Esophagus muscularis mucosa (tissue), 4 donors: Measurements from ENCODE around the gene FILIP1L. TPM values are rescaled to one million over a fixed set of nuclear protein-coding genes. Genes with fewer than 3 reads are reported as not detected.

Experiments used
- DNase-seq: peaks from one replicate; pipeline ENCODE4 v3.0.0-alpha.2; 2017; ENCODE audit errors: extremely low spot score
- H3K27ac ChIP-seq, 4 donors: fragments of 200-600 bp; sonication (generic); replicated peaks in 1 of 4; 1 replicate in 3 of 4; 2 replicates in 1 of 4; pipeline ENCODE4 v1.5.1; 2016 to 2019; ENCODE audit warnings: mild to moderate bottlenecking in 1 of 4
- H3K27me3 ChIP-seq, 4 donors: fragments of 200-600 bp; sonication (generic); one replicate each; pipeline versions ENCODE4 v1.5.1 to v1.6.0; 2016 to 2019
- H3K36me3 ChIP-seq, 4 donors: fragments of 200-600 bp; sonication (generic); one replicate each; pipeline ENCODE4 v1.5.1; 2016 to 2019
- H3K4me1 ChIP-seq, 4 donors: fragments of 200-600 bp; sonication (generic); one replicate each; pipeline ENCODE4 v1.5.1; 2016 to 2019
- H3K4me3 ChIP-seq, 4 donors: fragments of 200-600 bp; sonication (generic); 1 replicate in 2 of 4; 2 replicates in 2 of 4; pipeline ENCODE4 v1.5.1; 2016 to 2019; ENCODE audit warnings: mild to moderate bottlenecking in 4 of 4, moderate library complexity in 1 of 4
- H3K9me3 ChIP-seq, 4 donors: fragments of 200-600 bp; sonication (generic); 1 replicate in 3 of 4; 2 replicates in 1 of 4; pipeline ENCODE4 v1.5.1; 2016 to 2019
- CTCF ChIP-seq, 3 experiments: fragments of 200-600 bp in 2 of 3; fragments of 450-650 bp in 1 of 3; sonication (generic) in 2 of 3; IDR thresholded peaks; one replicate each; pipeline ENCODE4 v1.5.1; 2017 to 2019; ENCODE audit warnings: antibody characterized with exemption in 3 of 3, mild to moderate bottlenecking in 2 of 3, moderate library complexity in 1 of 3
- EP300 ChIP-seq: sonication (generic); formaldehyde crosslinking; IDR thresholded peaks from one replicate; pipeline ENCODE4 v1.6.1; 2017; ENCODE audit warnings: antibody characterized with exemption
- POLR2A ChIP-seq: fragments of 450-650 bp; IDR thresholded peaks from one replicate; pipeline ENCODE4 v1.6.1; 2017; ENCODE audit warnings: antibody characterized with exemption, moderate library complexity, mild to moderate bottlenecking, low read depth
- POLR2AphosphoS5 ChIP-seq, 2 donors: sonication (generic); formaldehyde crosslinking; IDR thresholded peaks; one replicate each; pipeline ENCODE4 v1.6.1; 2017; ENCODE audit warnings: antibody characterized with exemption in 2 of 2
- WGBS: methylation state at CpG from one replicate; pipeline ENCODE4 v1.1.5; 2018; 5-methylcytosine and 5-hydroxymethylcytosine counted together
- intact Hi-C: fragments of 100-400 bp; cut with DNase I; formaldehyde crosslinking; loops from one replicate; pipeline ENCODE4 v1.15.1; 2023
- total RNA-seq, 4 donors: library from RNA; depleted of rRNA; stranded (reverse); fragments of >200 nt; gene quantifications; one replicate each; pipeline versions ENCODE4 v1.1.0 to v1.2.1, GENCODE V29; 2016

FILIP1L gene
- total RNA-seq, 4 donors from 2014 or later = 120 to 134 (median 127) TPM

- H3K4me1 ChIP-seq = peaks cover 0 to 9% (median 5%) of the 10 kb centered on the region in 4 donors
- H3K36me3 ChIP-seq = no peaks in the 10 kb centered on the region
- WGBS = 60% methylated on average over 1 of the region's 1 CpG
- intact Hi-C loops = no loop called here
- TF ChIP-seq POLR2AphosphoS5 (IDR thresholded peaks at IDR 0.05) (no peak), POLR2A (no peak), CTCF (IDR thresholded peaks at IDR 0.05) (no peak), EP300 (no peak)
- no peak for DNase-seq
- H3K4me3 ChIP-seq = no peak overlapping the region
- no peak overlapping the region for H3K27ac ChIP-seq
- no peaks in the 10 kb centered on the region for H3K27me3 ChIP-seq
- H3K9me3 ChIP-seq = peaks cover 0 to 8% (median 7%) of the 10 kb centered on the region in 4 donors
Measured at GRCh38 chr3:100141586-100141985, 27.3 kb upstream of the FILIP1L start.

- H3K9me3 ChIP-seq = peaks cover 0 to 8% (median 7%) of the 10 kb centered on the region in 4 donors
- peaks cover 0 to 12% (median 10%) of the 10 kb centered on the region in 4 donors for H3K4me1 ChIP-seq
- no peaks in the 10 kb centered on the region for H3K27me3 ChIP-seq
- WGBS = 89% methylated on average over 1 of the region's 1 CpG
- H3K4me3 ChIP-seq = no peak overlapping the region
- intact Hi-C loops = no loop called here
- DNase-seq = no peak
- no peak overlapping the region for H3K27ac ChIP-seq
- TF ChIP-seq POLR2A (no peak), EP300 (no peak), POLR2AphosphoS5 (IDR thresholded peaks at IDR 0.05) (no peak)
- H3K36me3 ChIP-seq = no peaks in the 10 kb centered on the region
Measured at GRCh38 chr3:100140976-100141375, 26.7 kb upstream of the FILIP1L start.

GRCh38 chr3:100136921-100137320 is 22.6 kb upstream of the FILIP1L start:
- WGBS = 75% methylated on average over 1 of the region's 1 CpG
- TF ChIP-seq POLR2A (no peak), CTCF (IDR thresholded peaks at IDR 0.05) (no peak), POLR2AphosphoS5 (IDR thresholded peaks at IDR 0.05) (no peak), EP300 (no peak)
- intact Hi-C loops = no loop called here
- Histone ChIP-seq H3K36me3 (no peaks in the 10 kb centered on the region), H3K27me3 (no peaks in the 10 kb centered on the region), H3K4me1 (peaks cover 0 to 12% (median 10%) of the 10 kb centered on the region in 4 donors), H3K27ac (peak overlapping the region in 3 of 4 donors; percentile 16 to 55 (median 32)), H3K9me3 (no peaks in the 10 kb centered on the region), H3K4me3 (no peak overlapping the region)
- DNase-seq = no peak

GRCh38 chr3:100131241-100131640 is 16.9 kb upstream of the FILIP1L start:
- WGBS = 92% methylated on average over 6 of the region's 6 CpGs

GRCh38 chr3:100129941-100130340 is 15.6 kb upstream of the FILIP1L start:
- Histone ChIP-seq H3K4me1 (peaks cover under 1 to 37% (median 24%) of the 10 kb centered on the region in 4 donors), H3K4me3 (no peak overlapping the region), H3K9me3 (no peaks in the 10 kb centered on the region), H3K27me3 (no peaks in the 10 kb centered on the region), H3K27ac (no peak overlapping the region), H3K36me3 (no peaks in the 10 kb centered on the region)
- DNase-seq = no peak
- intact Hi-C loops = no loop called here
- TF ChIP-seq EP300 = no peak
- TF ChIP-seq POLR2AphosphoS5 (IDR thresholded peaks at IDR 0.05) = no peak
- no peak for TF ChIP-seq POLR2A
- no peak for TF ChIP-seq CTCF (IDR thresholded peaks at IDR 0.05)
- WGBS = 91% methylated on average over 1 of the region's 1 CpG

More at GRCh38 chr3:100131241-100131640, 16.9 kb upstream of the FILIP1L start:
- DNase-seq = no peak
- intact Hi-C loops = no loop called here
- Histone ChIP-seq H3K27me3 (no peaks in the 10 kb centered on the region), H3K36me3 (no peaks in the 10 kb centered on the region), H3K9me3 (no peaks in the 10 kb centered on the region), H3K4me3 (no peak overlapping the region), H3K4me1 (peaks cover 3 to 24% (median 12%) of the 10 kb centered on the region in 4 donors), H3K27ac (no peak overlapping the region)
- no peak for TF ChIP-seq POLR2A
- no peak for TF ChIP-seq EP300
- TF ChIP-seq POLR2AphosphoS5 (IDR thresholded peaks at IDR 0.05) = no peak

GRCh38 chr3:100128565-100128964 is 14.3 kb upstream of the FILIP1L start:
- no peak overlapping the region for H3K4me3 ChIP-seq
- intact Hi-C loops = no loop called here
- no peaks in the 10 kb centered on the region for H3K36me3 ChIP-seq
- H3K27me3 ChIP-seq = no peaks in the 10 kb centered on the region
- no peak overlapping the region for H3K27ac ChIP-seq
- H3K9me3 ChIP-seq = no peaks in the 10 kb centered on the region
- DNase-seq = no peak
- H3K4me1 ChIP-seq = peaks cover 14 to 50% (median 38%) of the 10 kb centered on the region in 4 donors
- WGBS = 86% methylated on average over 5 of the region's 5 CpGs
- TF ChIP-seq POLR2A = no peak
- TF ChIP-seq CTCF (IDR thresholded peaks at IDR 0.05) = no peak
- no peak for TF ChIP-seq EP300
- no peak for TF ChIP-seq POLR2AphosphoS5 (IDR thresholded peaks at IDR 0.05)
